Testis (tissue), 2 donors: ENCODE data around the gene PPP1R9A.

Experiments
- POLR2A ChIP-seq: fragments of 450-650 bp; IDR thresholded peaks from one replicate; pipeline ENCODE4 v1.6.1; 2017; ENCODE audit warnings: antibody characterized with exemption, mild to moderate bottlenecking, moderate library complexity
- TF ChIP-seq, protein P1 (sequence below), 3 experiments: fragments of 450-650 bp in 2 of 3; fragments of 200-600 bp in 1 of 3; sonication (generic) in 1 of 3; IDR thresholded peaks; one replicate each; pipeline ENCODE4 v1.5.1; 2016 to 2019; ENCODE audit warnings: antibody characterized with exemption in 3 of 3, mild to moderate bottlenecking in 2 of 3, moderate library complexity in 1 of 3

- TF ChIP-seq POLR2A: no peak
- TF ChIP-seq, protein P1, sequence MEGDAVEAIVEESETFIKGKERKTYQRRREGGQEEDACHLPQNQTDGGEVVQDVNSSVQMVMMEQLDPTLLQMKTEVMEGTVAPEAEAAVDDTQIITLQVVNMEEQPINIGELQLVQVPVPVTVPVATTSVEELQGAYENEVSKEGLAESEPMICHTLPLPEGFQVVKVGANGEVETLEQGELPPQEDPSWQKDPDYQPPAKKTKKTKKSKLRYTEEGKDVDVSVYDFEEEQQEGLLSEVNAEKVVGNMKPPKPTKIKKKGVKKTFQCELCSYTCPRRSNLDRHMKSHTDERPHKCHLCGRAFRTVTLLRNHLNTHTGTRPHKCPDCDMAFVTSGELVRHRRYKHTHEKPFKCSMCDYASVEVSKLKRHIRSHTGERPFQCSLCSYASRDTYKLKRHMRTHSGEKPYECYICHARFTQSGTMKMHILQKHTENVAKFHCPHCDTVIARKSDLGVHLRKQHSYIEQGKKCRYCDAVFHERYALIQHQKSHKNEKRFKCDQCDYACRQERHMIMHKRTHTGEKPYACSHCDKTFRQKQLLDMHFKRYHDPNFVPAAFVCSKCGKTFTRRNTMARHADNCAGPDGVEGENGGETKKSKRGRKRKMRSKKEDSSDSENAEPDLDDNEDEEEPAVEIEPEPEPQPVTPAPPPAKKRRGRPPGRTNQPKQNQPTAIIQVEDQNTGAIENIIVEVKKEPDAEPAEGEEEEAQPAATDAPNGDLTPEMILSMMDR (IDR thresholded peaks at IDR 0.05): no peak
Measured at GRCh38 chr7:94907026-94907810, at the start of gene PPP1R9A.
